Left hindlimb (tissue), 1 donor: ENCODE data around the gene OPCML.

Source experiments
- DNase-seq: peaks from one replicate; pipeline ENCODE4 v3.0.0-alpha.2; 2018

The OPCML gene

GRCh38 chr11:132501356-132501755 lies 1030.9 kb downstream of the OPCML start:
- DNase-seq, result no peak

GRCh38 chr11:132499661-132500060 lies 1032.6 kb downstream of the OPCML start:
- DNase-seq, result no peak

GRCh38 chr11:132496341-132496740 lies 1036.0 kb downstream of the OPCML start:
- DNase-seq, result no peak

GRCh38 chr11:132493801-132494200 lies 1038.5 kb downstream of the OPCML start:
- DNase-seq, result no peak

- peak; percentile 61 for DNase-seq
Observed at GRCh38 chr11:132490978-132491377, 1041.3 kb downstream of the OPCML start.

- no peak for DNase-seq
Observed at GRCh38 chr11:132486060-132486459, 1046.2 kb downstream of the OPCML start.

GRCh38 chr11:132475026-132475425 lies 1057.3 kb downstream of the OPCML start:
- no peak for DNase-seq

- DNase-seq, result peak; percentile 67
Observed at GRCh38 chr11:132472411-132473172, 1059.7 kb downstream of the OPCML start.

GRCh38 chr11:132471466-132471865 lies 1060.8 kb downstream of the OPCML start:
- DNase-seq, result no peak

- no peak for DNase-seq
Observed at GRCh38 chr11:132466983-132467382, 1065.3 kb downstream of the OPCML start.

- no peak for DNase-seq
Observed at GRCh38 chr11:132464939-132465338, 1067.4 kb downstream of the OPCML start.

- DNase-seq, result peak; percentile 88
Observed at GRCh38 chr11:132464003-132464342, 1068.3 kb downstream of the OPCML start.

GRCh38 chr11:132463295-132464002 lies 1068.9 kb downstream of the OPCML start:
- DNase-seq, result no peak

GRCh38 chr11:132459736-132460135 lies 1072.6 kb downstream of the OPCML start:
- no peak for DNase-seq

- no peak for DNase-seq
Observed at GRCh38 chr11:132457445-132457844, 1074.9 kb downstream of the OPCML start.

GRCh38 chr11:132456751-132457328 lies 1075.5 kb downstream of the OPCML start:
- no peak for DNase-seq

- DNase-seq, result no peak
Observed at GRCh38 chr11:132455044-132455443, 1077.3 kb downstream of the OPCML start.

- DNase-seq, result no peak
Observed at GRCh38 chr11:132453406-132453805, 1078.9 kb downstream of the OPCML start.

GRCh38 chr11:132452616-132453015 lies 1079.7 kb downstream of the OPCML start:
- no peak for DNase-seq

GRCh38 chr11:132451942-132452601 lies 1080.2 kb downstream of the OPCML start:
- DNase-seq, result no peak

GRCh38 chr11:132450631-132451030 lies 1081.7 kb downstream of the OPCML start:
- DNase-seq, result no peak

GRCh38 chr11:132448334-132448995 lies 1083.8 kb downstream of the OPCML start:
- no peak for DNase-seq

GRCh38 chr11:132447761-132448160 lies 1084.5 kb downstream of the OPCML start:
- no peak for DNase-seq
